ENCODE data around the gene AKAP8L.

AKAP8L gene

GRCh38 chr19:15445227-15445605 lies 26.4 kb upstream of the AKAP8L start:
- no peak for DNase-seq
- Histone ChIP-seq H3K9me3 (no peaks in the 10 kb centered on the region), H3K4me3 (ENCODE audit: low read depth, low read length) (no peak overlapping the region), H3K36me3 (no peaks in the 10 kb centered on the region), H3K27me3 (no peaks in the 10 kb centered on the region), H3K4me1 (peaks cover 4% of the 10 kb centered on the region)
- TF ChIP-seq, protein P1, sequence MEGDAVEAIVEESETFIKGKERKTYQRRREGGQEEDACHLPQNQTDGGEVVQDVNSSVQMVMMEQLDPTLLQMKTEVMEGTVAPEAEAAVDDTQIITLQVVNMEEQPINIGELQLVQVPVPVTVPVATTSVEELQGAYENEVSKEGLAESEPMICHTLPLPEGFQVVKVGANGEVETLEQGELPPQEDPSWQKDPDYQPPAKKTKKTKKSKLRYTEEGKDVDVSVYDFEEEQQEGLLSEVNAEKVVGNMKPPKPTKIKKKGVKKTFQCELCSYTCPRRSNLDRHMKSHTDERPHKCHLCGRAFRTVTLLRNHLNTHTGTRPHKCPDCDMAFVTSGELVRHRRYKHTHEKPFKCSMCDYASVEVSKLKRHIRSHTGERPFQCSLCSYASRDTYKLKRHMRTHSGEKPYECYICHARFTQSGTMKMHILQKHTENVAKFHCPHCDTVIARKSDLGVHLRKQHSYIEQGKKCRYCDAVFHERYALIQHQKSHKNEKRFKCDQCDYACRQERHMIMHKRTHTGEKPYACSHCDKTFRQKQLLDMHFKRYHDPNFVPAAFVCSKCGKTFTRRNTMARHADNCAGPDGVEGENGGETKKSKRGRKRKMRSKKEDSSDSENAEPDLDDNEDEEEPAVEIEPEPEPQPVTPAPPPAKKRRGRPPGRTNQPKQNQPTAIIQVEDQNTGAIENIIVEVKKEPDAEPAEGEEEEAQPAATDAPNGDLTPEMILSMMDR (IDR thresholded peaks at IDR 0.05; ENCODE audit: low read depth, low read length), result no peak

GRCh38 chr19:15444505-15445226 lies 25.9 kb upstream of the AKAP8L start:
- TF ChIP-seq, protein P1 (IDR thresholded peaks at IDR 0.05; ENCODE audit: low read depth, low read length), result no peak
- Histone ChIP-seq H3K4me1 (peaks cover 4% of the 10 kb centered on the region), H3K9me3 (no peaks in the 10 kb centered on the region), H3K27me3 (no peaks in the 10 kb centered on the region), H3K4me3 (ENCODE audit: low read depth, low read length) (no peak overlapping the region), H3K36me3 (no peaks in the 10 kb centered on the region)
- DNase-seq, result no peak

- Histone ChIP-seq H3K27me3 (no peaks in the 10 kb centered on the region), H3K4me1 (peaks cover under 1% of the 10 kb centered on the region; the same call in 1 of the 2 replicates), H3K36me3 (no peaks in the 10 kb centered on the region), H3K9me3 (no peaks in the 10 kb centered on the region), H3K4me3 (ENCODE audit: low read depth, low read length) (no peak overlapping the region)
- DNase-seq, result no peak
- TF ChIP-seq, protein P1 (IDR thresholded peaks at IDR 0.05; ENCODE audit: low read depth, low read length), result no peak
These were observed 25.1 kb upstream of the AKAP8L start for GRCh38 chr19:15443838-15444237.

GRCh38 chr19:15443325-15443724 lies 24.5 kb upstream of the AKAP8L start:
- DNase-seq, result no peak
- Histone ChIP-seq H3K36me3 (no peaks in the 10 kb centered on the region), H3K4me1 (no peaks in the 10 kb centered on the region), H3K9me3 (no peaks in the 10 kb centered on the region), H3K27me3 (no peaks in the 10 kb centered on the region), H3K4me3 (ENCODE audit: low read depth, low read length) (no peak overlapping the region)
- TF ChIP-seq, protein P1 (IDR thresholded peaks at IDR 0.05; ENCODE audit: low read depth, low read length), result no peak

DNA sequence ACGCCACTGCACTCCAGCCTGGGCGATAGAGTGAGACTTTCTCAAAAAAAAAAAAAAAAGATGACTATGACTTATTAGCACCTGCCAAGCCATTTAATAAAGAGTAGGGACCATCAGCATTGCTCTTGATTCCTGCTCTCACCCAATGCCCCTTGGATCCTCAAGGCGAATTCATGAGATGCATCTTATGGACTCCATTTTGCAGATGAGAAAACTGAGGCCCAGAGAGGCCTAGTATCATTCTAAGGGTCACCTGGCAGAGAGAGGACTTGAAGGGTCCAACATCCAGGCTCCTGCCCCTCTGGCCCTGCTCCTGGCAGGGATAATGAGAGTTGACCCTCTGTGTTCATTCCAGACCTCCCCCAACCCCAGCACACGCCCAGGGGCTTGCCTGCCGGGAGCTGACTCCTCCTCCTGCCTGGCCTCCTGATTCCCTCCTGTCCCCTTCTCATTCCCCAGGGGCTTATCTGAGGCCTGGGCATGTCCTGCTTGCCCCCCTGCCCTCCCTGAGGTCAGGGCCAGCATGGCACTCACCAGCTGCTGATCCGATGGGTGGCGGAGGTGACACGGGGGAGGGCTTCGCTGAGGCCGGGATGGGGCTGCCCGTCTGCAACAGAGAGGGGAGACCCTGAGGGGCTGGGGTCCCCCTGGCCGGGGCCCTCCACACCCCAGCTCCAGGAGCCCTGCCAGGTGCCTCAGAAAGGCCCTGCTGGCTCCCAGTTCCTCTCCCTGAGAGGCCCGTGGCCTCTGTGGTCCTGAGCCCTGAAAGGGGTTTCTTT lies 23.5 kb upstream of the AKAP8L start:
- no peaks in the 10 kb centered on the region for H3K27me3 ChIP-seq

More for the DNA sequence above, 23.5 kb upstream of the AKAP8L start:
- Histone ChIP-seq H3K9me3 (no peaks in the 10 kb centered on the region), H3K4me1 (no peaks in the 10 kb centered on the region), H3K4me3 (ENCODE audit: low read depth, low read length) (no peak overlapping the region), H3K36me3 (no peaks in the 10 kb centered on the region)
- TF ChIP-seq, protein P1 (IDR thresholded peaks at IDR 0.05; ENCODE audit: low read depth, low read length), result no peak
- DNase-seq, result no peak

Measured in BE2C (cell line).